Upper lobe of right lung (tissue), 1 donor: ENCODE measurements around the gene HNF1B. TPM values are rescaled to one million over a fixed set of nuclear protein-coding genes. Genes with fewer than 3 reads are reported as not detected.

Experiments used
- ATAC-seq: fragments of 200-7000 bp; cut with Tn5 transposase; one replicate; pipeline ENCODE4 v1.9.1; 2020; ENCODE audit warnings: mild to moderate bottlenecking, moderate library complexity
- DNase-seq: peaks from one replicate; pipeline ENCODE4 v3.0.0-alpha.2; 2020
- H3K27ac ChIP-seq: fragments of 200-600 bp; one replicate; pipeline ENCODE4 v1.8.0; 2022
- H3K27me3 ChIP-seq: fragments of 200-600 bp; one replicate; pipeline ENCODE4 v1.8.0; 2022; ENCODE audit warnings: mild to moderate bottlenecking
- H3K36me3 ChIP-seq: fragments of 200-600 bp; one replicate; pipeline ENCODE4 v1.8.0; 2022
- H3K4me1 ChIP-seq: fragments of 200-600 bp; one replicate; pipeline ENCODE4 v1.8.0; 2022
- H3K4me3 ChIP-seq: fragments of 200-600 bp; one replicate; pipeline ENCODE4 v1.8.0; 2022; ENCODE audit warnings: mild to moderate bottlenecking
- H3K9me3 ChIP-seq: fragments of 200-600 bp; one replicate; pipeline ENCODE4 v1.8.0; 2022
- intact Hi-C: fragments of 100-400 bp; cut with DNase I; formaldehyde crosslinking; loops from one replicate; pipeline ENCODE4 v1.11.0; 2022
- total RNA-seq: library from RNA; stranded (reverse); fragmentation: NEBNext Ultra II Directional; extraction: Animal tissue kit (Norgen Biotek cat#: 25700); gene quantifications from one replicate; pipeline ENCODE4 v1.2.1, GENCODE V29; 2021
- TF ChIP-seq, protein P1 (sequence below): fragments of 200-600 bp; IDR thresholded peaks from one replicate; pipeline ENCODE4 v1.8.0; 2022; ENCODE audit warnings: antibody characterized with exemption
- donor health status: DM: no; HTN: yes; CAD: no; lungs with severe emphysema.

HNF1B gene
- total RNA-seq, 1 donor from 2014 or later = 19.8 TPM

DNA sequence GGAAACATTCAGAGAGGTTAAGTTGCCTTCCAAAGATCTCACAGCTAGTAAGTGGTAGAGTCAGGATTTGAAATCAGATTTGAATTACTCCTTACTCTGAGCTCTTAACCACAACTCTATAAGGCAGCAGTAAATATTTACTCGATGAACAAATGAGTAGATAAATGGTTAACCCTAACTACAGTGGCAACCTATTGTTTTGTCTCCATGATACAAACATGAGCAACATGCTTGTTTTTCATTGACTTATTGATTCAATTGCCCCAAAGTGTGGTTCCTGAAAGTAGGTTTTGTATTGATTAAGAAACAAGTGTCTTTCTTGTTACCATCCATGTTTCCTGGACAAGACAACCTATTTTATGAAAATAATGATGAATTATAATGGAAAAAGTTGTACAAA lies 66.8 kb downstream of the HNF1B start:
- H3K4me1 ChIP-seq = no peaks in the 10 kb centered on the region
- H3K27ac ChIP-seq = no peak overlapping the region
- TF ChIP-seq, protein P1, sequence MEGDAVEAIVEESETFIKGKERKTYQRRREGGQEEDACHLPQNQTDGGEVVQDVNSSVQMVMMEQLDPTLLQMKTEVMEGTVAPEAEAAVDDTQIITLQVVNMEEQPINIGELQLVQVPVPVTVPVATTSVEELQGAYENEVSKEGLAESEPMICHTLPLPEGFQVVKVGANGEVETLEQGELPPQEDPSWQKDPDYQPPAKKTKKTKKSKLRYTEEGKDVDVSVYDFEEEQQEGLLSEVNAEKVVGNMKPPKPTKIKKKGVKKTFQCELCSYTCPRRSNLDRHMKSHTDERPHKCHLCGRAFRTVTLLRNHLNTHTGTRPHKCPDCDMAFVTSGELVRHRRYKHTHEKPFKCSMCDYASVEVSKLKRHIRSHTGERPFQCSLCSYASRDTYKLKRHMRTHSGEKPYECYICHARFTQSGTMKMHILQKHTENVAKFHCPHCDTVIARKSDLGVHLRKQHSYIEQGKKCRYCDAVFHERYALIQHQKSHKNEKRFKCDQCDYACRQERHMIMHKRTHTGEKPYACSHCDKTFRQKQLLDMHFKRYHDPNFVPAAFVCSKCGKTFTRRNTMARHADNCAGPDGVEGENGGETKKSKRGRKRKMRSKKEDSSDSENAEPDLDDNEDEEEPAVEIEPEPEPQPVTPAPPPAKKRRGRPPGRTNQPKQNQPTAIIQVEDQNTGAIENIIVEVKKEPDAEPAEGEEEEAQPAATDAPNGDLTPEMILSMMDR = no peak
- H3K36me3 ChIP-seq = no peaks in the 10 kb centered on the region
- intact Hi-C loops = no loop called here
- DNase-seq = no peak
- no peak overlapping the region for H3K4me3 ChIP-seq
- no peaks in the 10 kb centered on the region for H3K27me3 ChIP-seq
- no peaks in the 10 kb centered on the region for H3K9me3 ChIP-seq
- ATAC-seq = no peak

DNA sequence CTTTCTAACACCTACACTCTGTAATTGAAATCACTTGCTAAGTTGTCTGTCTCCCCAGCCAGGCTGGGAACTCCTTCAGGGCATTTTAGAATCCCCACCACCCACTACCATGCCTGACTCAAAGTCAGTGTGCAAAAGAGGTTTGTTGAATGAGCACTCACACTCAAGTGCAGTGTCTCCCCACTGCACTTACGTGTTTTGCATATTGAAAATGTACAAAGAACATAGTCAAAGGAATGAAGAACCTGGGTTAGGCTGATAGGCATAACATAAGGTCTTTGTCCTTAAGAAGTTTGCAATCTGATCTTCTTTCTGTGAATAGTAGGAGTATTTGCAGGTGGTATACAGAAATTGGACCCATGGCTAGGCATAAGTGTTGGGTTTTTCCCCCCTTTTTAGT lies 67.8 kb downstream of the HNF1B start:
- Histone ChIP-seq H3K27ac (no peak overlapping the region), H3K4me1 (no peaks in the 10 kb centered on the region), H3K27me3 (no peaks in the 10 kb centered on the region), H3K9me3 (no peaks in the 10 kb centered on the region), H3K4me3 (no peak overlapping the region), H3K36me3 (no peaks in the 10 kb centered on the region)
- TF ChIP-seq, protein P1 = no peak
- no peak for DNase-seq
- intact Hi-C loops = no loop called here
- no peak for ATAC-seq

DNA sequence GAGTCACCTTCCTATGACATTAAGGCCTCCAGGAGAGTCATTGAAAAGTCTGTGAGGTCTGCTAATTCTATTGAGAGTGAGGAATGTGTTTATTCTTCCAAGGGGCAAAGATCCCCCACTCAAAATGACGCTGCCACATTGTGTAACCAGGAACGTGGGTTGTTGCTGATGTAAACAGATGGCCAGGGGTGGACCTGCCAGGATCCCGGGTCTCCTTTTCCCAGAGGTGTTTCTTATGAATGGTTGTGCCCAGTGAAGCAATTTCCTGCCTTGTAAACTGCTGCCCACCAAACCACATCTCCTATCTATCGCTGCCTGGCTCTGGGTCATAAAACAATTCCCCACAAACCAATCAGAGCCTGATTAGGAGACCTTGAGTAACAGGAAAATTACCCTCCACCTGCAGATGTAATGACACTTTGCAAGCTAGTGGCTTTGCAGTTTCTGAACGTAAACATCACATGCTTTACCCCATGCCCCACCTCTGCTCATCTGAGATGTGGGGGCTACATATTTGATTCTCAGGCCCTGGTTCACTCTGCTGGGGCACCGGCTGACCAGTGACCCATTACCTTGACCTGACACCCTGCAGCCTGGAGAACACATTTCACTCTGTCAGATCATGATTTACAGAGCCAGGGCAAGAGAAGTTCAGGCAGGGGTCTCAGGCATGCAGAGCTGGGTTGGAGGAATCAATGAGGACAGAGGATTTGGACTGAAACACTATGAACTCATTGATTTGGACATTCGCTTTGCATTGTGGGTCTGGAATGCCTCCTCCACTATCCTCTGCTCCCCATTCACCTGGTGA lies 68.5 kb downstream of the HNF1B start:
- Histone ChIP-seq H3K27ac (no peak overlapping the region), H3K4me3 (no peak overlapping the region), H3K9me3 (no peaks in the 10 kb centered on the region), H3K27me3 (no peaks in the 10 kb centered on the region), H3K36me3 (no peaks in the 10 kb centered on the region), H3K4me1 (no peaks in the 10 kb centered on the region)
- ATAC-seq (no peak), DNase-seq (no peak)
- TF ChIP-seq, protein P1 = no peak
- intact Hi-C loops = no loop called here

DNA sequence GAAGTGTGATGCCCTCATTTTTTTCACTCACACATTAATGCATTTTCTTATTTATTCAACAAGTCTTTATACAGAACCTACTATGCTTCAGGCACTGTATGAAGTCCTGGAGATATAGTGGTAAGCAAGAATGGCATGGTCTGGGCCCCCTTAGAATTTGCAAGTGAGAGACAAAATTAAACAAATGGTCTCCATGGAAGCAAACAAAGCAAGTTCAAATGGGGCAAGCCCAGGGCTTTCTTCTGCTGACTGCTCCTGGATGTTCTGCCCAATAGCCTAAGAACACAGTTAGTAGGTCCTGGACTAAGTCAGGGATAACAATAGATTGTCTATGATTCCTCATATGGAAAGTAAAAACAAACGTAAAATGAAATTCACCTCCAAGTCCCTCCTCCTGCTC lies 70.3 kb downstream of the HNF1B start:
- no peak for ATAC-seq
- no peak overlapping the region for H3K27ac ChIP-seq
- TF ChIP-seq, protein P1 = no peak
- H3K36me3 ChIP-seq = no peaks in the 10 kb centered on the region
- H3K4me3 ChIP-seq = no peak overlapping the region
- H3K27me3 ChIP-seq = no peaks in the 10 kb centered on the region
- no peaks in the 10 kb centered on the region for H3K4me1 ChIP-seq
- no peak for DNase-seq
- no peaks in the 10 kb centered on the region for H3K9me3 ChIP-seq
- intact Hi-C loops = no loop called here

DNA sequence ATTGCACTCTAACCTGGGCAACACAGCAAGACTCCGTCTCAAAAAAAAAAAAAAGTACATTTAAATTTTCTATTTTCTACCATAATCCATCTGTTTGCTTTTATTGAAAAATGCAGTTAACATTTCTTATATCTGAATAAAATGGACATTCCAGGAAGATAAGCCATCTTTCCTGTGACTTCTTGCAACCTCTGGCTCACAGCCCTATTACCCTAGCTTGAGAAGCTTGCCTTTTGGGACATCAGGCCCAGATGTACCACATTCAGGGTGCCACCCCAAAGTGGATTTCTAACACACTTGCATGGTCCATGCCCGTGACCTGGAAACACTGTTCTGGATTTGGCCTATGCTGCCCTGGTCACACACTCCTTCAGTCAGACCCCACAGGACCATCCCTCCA lies 71.5 kb downstream of the HNF1B start:
- Histone ChIP-seq H3K4me1 (no peaks in the 10 kb centered on the region), H3K27me3 (no peaks in the 10 kb centered on the region), H3K4me3 (no peak overlapping the region), H3K9me3 (no peaks in the 10 kb centered on the region), H3K36me3 (no peaks in the 10 kb centered on the region), H3K27ac (no peak overlapping the region)
- TF ChIP-seq, protein P1 = no peak
- intact Hi-C loops = no loop called here
- no peak for DNase-seq
- no peak for ATAC-seq
